ENCODE measurements around the gene ASCC1. TPM values are rescaled to one million over a fixed set of nuclear protein-coding genes. Genes with fewer than 3 reads are reported as not detected.

ASCC1 gene
- total RNA-seq, 1 donor from 2014 or later, result 35.4 TPM

DNA sequence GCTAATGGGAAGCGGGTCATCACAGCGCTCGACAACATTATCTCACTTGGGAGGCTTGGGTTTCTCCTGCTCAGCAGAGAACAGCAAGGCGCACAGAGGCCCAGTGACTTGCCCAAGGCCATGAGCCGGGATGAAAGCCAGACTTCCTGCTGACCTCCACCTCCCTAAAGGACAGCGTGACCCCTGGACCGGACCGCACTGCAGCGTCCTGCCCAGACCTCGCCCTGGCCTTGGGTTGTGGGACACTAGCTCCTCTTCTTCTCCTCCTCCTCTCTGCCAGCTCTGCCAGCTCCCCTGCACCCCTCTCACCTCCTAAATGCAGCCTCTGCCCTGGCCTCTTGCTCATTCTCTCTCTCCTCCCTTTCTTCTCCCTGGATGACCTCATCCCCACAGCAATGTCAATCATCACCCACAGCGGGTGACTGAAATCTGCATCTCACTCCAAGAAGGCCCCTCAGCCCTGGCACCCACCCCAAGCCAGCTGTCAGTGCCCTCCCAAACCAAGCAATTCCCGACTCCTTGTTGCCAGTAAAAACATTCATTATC is 147.1 kb downstream of the ASCC1 start:
- DNase-seq (ENCODE audit: missing footprints) (no peak), ATAC-seq (no peak)
- intact Hi-C loops (cut with DNase I), result loop anchor here (5.0 kb wide), 1 partner anchor 38 kb away; no protein-coding TSS in a partner anchor

- intact Hi-C loops (cut with DNase I), result loop anchor here (5.0 kb wide), 1 partner anchor 39 kb away; no protein-coding TSS in a partner anchor
- DNase-seq (ENCODE audit: missing footprints) (no peak), ATAC-seq (no peak)
Measured at GRCh38 chr10:72068126-72068765, 147.8 kb downstream of the ASCC1 start.

DNA sequence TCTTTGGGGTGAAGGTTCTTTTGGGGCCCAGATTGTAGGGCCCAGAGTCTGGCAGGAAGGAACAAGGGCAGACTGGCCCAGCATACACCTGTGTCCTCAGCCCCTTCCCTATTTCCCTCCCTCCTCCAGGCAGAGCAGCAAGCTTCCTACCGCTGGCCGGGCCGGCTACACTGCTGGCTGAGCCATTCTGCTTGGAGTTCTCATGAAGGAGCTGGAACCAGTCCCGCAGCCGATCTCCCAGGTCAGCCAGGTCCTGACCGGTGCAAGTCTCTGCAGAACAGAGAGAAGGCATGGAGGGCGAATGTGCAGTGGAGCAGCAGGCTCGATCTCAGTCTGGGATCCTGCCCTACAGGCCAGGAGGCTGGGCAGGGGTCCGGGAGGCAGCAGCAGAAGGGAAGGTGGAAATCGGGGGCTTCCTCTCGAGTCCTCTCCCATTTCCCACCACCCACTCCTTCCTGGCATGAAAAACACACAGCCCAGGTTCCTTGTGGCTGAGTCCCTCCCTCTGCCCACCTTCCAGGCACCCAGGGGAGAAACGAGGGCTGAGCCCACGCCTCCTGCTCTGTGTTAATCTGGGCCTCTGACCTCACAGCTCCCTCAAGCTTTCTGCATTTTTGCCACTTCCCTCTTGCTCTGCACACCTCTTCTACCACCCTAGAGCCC is 148.5 kb downstream of the ASCC1 start:
- intact Hi-C loops (cut with DNase I), result loop anchor here (5.0 kb wide), 1 partner anchor 40 kb away; no protein-coding TSS in a partner anchor
- DNase-seq (ENCODE audit: missing footprints), result no peak
- ATAC-seq, result no peak

DNA sequence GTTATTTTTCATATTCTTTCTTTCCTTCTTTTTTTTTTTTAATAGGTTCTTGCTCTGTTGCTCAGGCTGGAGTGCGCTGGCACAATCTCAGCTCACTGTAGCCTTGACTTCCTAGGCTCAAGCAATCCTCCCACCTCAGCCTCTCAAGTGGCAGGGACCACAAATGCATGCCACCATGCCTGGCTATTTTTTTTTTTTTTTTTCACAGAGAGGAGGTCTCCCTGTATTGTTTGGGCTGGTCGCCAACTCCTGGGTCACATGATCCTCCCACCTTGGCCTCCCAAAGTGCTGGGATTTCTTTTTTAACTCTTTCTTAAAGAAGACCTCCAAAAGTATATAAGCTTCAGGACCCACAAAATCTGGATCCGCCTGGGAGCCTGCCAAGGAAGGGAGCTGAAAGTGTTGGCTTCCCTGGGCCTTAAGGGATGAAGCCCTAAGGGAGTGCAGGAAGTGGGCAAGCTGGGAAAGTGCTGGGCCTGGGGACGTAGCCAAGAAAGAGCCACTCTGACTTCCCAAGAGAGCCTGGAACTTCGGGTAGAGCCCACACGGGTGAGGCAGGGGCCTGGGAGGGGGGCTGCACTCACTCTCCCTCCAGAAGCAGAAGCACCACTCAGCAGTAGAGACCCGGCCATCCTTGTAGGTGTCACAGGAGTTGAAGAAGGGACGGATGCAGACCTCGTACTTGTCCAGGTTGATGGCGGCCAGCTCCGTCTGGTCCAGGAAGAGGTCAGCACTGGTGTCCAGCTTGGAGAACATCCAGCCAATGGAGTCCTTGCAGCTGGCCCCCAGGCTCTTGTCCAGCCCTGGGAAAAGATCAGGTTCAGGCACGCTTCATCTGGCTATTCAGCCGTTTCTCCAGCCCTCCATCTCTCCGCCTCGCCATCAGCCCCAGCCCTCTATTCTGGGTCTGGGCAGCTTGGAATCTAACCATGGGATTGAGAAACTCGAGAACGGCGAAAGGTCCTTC is 149.5 kb downstream of the ASCC1 start:
- ATAC-seq (peak; percentile 53), DNase-seq (ENCODE audit: missing footprints) (no peak)
- intact Hi-C loops (cut with DNase I), result loop anchor here (5.0 kb wide), 1 partner anchor 41 kb away; no protein-coding TSS in a partner anchor

DNA sequence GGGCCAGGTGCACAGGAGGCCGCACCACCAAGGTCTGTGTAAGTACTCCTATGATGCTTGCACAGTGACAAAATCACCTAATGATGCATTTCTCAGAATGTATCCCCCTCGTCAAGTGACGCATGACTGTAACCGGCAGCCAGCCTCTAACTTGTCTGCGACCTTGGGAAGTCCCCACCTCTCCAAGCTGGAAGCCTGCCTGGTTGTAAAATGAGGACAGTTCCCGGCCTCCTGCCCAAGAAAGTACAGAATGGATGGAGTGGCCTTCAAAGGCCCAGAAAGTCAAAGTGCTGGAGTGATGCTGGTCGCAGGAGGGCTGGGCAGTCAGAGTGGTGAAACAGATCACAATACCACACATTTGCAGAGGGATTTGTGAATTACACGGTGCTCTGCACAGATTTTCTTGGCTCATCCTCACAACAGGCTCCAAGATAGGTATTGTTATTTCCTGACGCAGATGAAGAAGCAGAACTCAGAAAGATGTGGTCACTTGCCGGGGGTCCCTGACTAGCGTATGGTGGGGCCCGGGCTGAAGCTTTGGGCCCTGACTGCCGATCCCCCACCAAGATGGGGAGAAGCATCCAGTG is 150.5 kb downstream of the ASCC1 start:
- ATAC-seq (peak; percentile 51), DNase-seq (ENCODE audit: missing footprints) (no peak)
- intact Hi-C loops (cut with DNase I), result loop anchor here (5.0 kb wide), 1 partner anchor 42 kb away; no protein-coding TSS in a partner anchor

GRCh38 chr10:72063703-72064391 is 152.2 kb downstream of the ASCC1 start:
- DNase-seq (ENCODE audit: missing footprints), result no peak
- intact Hi-C loops (cut with DNase I), result loop anchor here (5.0 kb wide), 1 partner anchor 33 kb away; no protein-coding TSS in a partner anchor
- ATAC-seq, result no peak

DNA sequence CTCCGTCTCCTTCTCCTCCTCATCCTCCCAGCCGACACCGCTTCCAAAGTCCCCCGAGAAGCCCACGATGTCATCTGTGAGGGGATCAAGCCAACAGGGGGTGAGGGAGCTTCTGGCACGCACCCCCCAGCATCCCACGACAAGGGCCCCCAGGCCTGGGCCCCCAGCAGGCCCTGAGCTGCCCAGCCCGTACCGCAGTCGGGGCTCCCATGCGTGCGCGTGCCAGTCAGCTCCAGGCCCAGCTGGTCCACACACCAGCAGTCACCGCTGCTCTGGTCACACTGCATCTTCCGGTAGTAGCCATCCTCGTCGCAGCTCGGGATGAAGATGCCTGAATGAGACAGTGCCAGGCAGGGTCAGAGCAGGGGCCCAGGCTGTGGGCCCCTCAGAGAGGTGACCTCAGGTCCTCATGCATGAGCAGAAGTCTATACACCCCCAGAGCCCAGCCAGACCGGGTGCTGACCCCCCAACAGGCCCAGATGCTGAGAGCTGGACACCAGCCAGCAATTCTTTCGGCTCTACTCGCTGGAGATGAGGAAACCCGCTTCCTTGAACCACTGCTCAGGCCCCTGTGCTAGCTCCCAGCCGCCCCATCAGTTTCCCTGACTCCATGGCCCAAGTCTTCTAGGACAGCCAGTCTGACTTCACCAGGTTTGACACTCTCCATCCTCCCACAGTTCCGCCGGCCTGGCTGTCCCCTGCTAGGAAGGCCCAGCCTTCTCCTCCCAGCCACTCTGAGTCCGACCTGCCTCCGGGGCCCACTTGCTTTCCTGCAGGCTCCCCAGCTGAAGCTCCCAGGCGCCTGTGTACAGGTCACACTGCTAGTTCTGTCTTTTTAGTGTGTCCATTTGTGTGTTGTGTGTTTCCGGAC is 153.0 kb downstream of the ASCC1 start:
- ATAC-seq, result no peak
- no peak for DNase-seq (ENCODE audit: missing footprints)
- intact Hi-C loops (cut with DNase I), result loop anchor here (5.0 kb wide), 1 partner anchor 34 kb away; no protein-coding TSS in a partner anchor

- intact Hi-C loops (cut with DNase I), result loop anchor here (5.0 kb wide), 1 partner anchor 35 kb away; no protein-coding TSS in a partner anchor
- no peak for DNase-seq (ENCODE audit: missing footprints)
- no peak for ATAC-seq
Measured at GRCh38 chr10:72062382-72062781, 153.7 kb downstream of the ASCC1 start.

DNA sequence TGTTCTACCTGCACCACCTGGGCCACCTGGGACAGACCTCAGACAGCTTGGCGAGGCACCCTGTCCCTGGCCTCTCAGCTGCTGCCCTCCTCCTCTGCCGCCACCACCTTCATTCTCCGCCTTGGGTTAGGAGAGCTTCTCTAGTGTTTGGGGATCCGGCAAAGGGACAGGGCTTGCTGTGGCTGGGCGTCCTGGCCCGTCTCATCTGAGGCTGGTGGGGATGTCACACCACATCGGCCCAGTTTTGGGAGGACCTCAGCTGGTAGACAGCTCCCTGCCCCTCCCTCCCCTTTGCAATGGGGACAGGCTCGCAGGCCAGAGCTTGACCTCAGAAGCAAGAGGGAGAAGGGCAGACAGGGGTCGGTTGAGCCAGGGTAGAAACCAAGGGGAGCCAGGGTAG is 154.1 kb downstream of the ASCC1 start:
- DNase-seq (ENCODE audit: missing footprints), result no peak
- intact Hi-C loops (cut with DNase I), result loop anchor here (5.0 kb wide), 1 partner anchor 35 kb away; no protein-coding TSS in a partner anchor

GRCh38 chr10:72061491-72061890 is 154.6 kb downstream of the ASCC1 start:
- intact Hi-C loops (cut with DNase I), result loop anchor here (5.0 kb wide), 1 partner anchor 36 kb away; no protein-coding TSS in a partner anchor
- no peak for DNase-seq (ENCODE audit: missing footprints)
- ATAC-seq, result no peak

More for the DNA sequence above, 154.1 kb downstream of the ASCC1 start:
- no peak for ATAC-seq

DNA sequence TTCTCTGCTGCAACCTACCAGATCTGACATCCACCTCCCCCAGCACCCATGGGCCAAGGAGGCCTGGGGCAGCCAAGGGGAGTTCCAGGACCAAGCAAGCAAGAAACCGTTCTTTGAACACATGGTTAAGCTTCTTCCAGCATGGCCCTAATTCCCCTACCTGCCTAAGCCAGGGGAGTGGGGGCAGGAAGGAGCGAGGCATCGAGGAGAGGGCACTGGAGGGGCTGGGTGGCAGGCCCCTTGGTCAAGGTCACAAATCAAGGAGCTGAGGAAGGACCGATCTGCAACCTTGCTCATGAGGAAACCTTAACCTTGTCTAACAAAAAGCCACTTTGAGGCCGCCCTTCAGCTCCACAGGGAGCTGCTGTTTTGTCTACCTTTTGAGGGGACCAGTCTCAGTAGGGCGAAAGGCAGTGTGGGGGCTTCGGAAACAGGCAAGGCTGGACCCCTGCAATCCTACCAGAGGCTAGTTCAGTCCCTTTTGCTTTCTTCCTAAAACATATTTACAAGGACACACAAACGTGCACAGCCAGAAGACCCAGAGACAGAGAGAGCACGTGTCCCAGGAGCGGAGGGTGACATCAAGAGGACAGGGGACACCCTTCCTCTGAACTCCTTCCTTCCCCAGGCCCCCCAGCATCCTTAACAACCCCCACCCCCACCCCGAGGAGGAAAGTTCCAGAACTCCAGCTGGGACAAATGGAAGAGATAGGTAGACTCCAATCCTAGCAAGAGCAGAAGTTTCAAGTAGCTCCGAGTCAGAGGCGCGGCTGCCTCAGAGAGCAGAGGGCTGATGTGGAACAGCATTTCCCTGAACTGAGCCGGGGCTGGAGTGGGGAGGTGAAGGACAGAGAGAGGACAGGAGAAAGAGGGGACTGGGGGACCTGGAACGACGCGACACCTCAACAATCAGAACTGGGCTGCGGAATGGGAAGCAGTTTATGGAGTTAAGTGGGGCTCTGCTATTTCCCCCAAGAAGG is 155.9 kb downstream of the ASCC1 start:
- intact Hi-C loops (cut with DNase I), result loop anchor here (5.0 to 10.0 kb wide), 2 partner anchors 37 to 675 kb away; no protein-coding TSS in a partner anchor
- ATAC-seq, result no peak
- DNase-seq (ENCODE audit: missing footprints), result peak; percentile 23

GRCh38 chr10:72058989-72059842 is 156.9 kb downstream of the ASCC1 start:
- ATAC-seq (no peak), DNase-seq (ENCODE audit: missing footprints) (peak; percentile 20)
- intact Hi-C loops (cut with DNase I), result loop anchor here (10.0 kb wide), 1 partner anchor 674 kb away; no protein-coding TSS in a partner anchor

- intact Hi-C loops (cut with DNase I), result loop anchor here (10.0 kb wide), 1 partner anchor 674 kb away; no protein-coding TSS in a partner anchor
- DNase-seq (ENCODE audit: missing footprints) (peak; percentile 20), ATAC-seq (peak; percentile 42)
Measured at GRCh38 chr10:72058347-72058898, 157.7 kb downstream of the ASCC1 start.

Data from Right ventricle myocardium inferior (tissue), 1 donor.